ENCODE results near the gene SPATS2L.
A peak's percentile ranks its signal among the peaks of the same experiment; 100 is the strongest.

The SPATS2L gene

DNA sequence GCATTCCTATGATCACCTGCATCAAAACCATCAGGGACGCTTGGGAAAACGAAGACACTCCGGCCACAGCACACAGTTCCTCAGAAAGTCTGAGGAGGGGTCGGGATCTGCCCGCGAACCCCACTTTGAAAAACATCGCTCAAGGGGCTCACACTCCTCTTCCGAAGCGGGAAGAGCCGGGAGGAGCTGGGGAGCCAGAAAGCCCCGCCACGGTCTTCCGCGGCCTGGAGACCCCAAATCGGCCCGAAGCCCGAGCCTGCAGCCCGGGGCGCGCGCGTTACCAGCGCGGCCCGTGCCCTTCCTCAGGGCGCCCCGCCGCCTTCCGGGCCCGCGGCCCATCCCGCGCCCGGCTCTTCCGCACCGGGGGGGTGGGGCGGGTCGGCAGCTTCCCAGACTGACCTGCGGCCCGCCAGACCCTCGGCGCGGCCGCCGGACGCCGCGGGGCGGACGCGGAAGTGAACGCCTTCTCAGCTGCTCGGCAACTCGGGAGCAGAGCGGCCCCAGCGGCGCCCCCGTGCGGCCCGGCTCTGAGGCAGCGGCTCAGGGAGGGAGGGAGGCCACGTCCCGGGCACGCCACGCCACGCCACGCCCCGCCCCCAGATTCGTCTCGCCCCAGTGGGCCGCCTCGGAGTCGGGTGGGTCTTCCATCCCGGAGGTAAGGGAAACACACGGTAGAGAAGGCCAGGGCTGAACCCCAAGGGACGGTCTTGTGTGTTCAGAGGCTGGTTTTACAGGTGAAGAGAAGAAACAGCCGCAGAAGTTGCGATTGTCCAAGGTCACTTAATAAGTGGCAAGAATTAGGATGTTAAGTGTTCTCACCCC, 203.3 kb downstream of the SPATS2L start, which contains the start of gene KCTD18:
Gene KCTD18, minus strand, starts transcription at position 457 of the 822 bp plus-strand sequence. CDS start 3,052 bp downstream, outside the sequence.
- peak within 1 kb of the TSS; percentile 83 for H3K4me2 ChIP-seq (ENCODE audit: low read depth, low read length, poor library complexity, severe bottlenecking)
- H2AFZ ChIP-seq (ENCODE audit: low read depth, low read length, severe bottlenecking) = peak within 1 kb of the TSS; percentile 92
- peak within 1 kb of the TSS; percentile 77 for H3K9ac ChIP-seq (ENCODE audit: low read length)
- H3K9me3 ChIP-seq (ENCODE audit: insufficient read depth, low read length) = no peaks in the 10 kb centered on the region
- H3K9me2 ChIP-seq (replicated peaks; ENCODE audit: insufficient read depth, low read length) = no peaks in the 10 kb centered on the region
- peak within 1 kb of the TSS; percentile 61 for H3K4me3 ChIP-seq (ENCODE audit: insufficient read depth, low read length, poor library complexity, severe bottlenecking)
- H3F3A ChIP-seq (ENCODE audit: insufficient read depth) = peaks cover 3% of the 10 kb centered on the region; the same call in 1 of the 2 replicates
- H3K27ac ChIP-seq (ENCODE audit: low read depth, low read length) = peak within 1 kb of the TSS; percentile 46
- no peaks in the 10 kb centered on the region for H4K20me1 ChIP-seq (ENCODE audit: low read depth, low read length)
- H3K79me2 ChIP-seq (ENCODE audit: insufficient read depth, low read length) = no peaks in the 10 kb centered on the region; the same call in 1 of the 2 replicates
- TF ChIP-seq, protein P1, sequence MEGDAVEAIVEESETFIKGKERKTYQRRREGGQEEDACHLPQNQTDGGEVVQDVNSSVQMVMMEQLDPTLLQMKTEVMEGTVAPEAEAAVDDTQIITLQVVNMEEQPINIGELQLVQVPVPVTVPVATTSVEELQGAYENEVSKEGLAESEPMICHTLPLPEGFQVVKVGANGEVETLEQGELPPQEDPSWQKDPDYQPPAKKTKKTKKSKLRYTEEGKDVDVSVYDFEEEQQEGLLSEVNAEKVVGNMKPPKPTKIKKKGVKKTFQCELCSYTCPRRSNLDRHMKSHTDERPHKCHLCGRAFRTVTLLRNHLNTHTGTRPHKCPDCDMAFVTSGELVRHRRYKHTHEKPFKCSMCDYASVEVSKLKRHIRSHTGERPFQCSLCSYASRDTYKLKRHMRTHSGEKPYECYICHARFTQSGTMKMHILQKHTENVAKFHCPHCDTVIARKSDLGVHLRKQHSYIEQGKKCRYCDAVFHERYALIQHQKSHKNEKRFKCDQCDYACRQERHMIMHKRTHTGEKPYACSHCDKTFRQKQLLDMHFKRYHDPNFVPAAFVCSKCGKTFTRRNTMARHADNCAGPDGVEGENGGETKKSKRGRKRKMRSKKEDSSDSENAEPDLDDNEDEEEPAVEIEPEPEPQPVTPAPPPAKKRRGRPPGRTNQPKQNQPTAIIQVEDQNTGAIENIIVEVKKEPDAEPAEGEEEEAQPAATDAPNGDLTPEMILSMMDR (IDR thresholded peaks at IDR 0.05; ENCODE audit: insufficient read depth, low read length, poor library complexity, severe bottlenecking) = peak; percentile 72
- no peak for TF ChIP-seq EZH2phosphoT487 (conservative IDR thresholded peaks at IDR 0.05; ENCODE audit: low read length)
- H3K36me3 ChIP-seq (ENCODE audit: low read length) = no peaks in the 10 kb centered on the region
- H3K27me3 ChIP-seq (ENCODE audit: low read length) = no peaks in the 10 kb centered on the region

DNA sequence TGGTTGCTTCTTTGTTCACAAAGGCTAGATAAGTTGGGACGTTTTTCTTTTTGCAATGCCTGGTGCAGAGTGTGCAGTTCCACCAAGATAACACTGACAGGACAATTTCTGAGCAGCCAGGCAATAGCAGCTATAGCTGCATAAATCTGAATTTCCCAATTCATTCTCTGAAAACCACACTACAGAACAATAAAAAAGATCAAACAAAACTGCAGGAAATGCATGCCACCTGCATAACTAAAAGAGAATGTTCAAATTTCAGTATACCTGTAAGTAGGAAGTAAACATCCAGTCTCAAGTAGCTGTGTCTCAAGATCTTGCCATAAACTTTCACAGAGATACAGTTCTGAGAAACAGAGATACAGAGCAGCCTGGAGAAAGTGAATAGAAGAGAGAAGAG, 208.7 kb downstream of the SPATS2L start:
- no peaks in the 10 kb centered on the region for H3K36me3 ChIP-seq (ENCODE audit: low read length)

DNA sequence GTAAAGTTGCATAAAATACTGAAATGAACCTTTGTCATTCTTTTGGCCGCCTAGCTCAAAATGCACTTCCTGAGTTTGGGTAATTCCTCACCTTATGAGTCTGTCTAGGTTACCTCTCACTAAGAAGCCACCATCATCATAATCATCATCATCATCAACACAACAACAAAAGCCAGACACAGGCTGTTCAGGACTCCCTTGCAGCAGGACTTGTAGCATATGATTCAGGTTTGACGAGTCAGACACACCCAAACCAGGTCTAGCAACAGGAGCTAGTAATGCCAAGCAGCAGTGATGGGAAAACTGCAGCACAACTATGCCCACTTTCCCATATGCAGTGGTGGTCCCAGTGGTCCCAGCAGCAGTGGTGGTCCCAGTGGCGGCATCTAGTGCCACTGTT, 216.7 kb downstream of the SPATS2L start:
- H3K9ac ChIP-seq (ENCODE audit: low read length) = no peak overlapping the region
- no peak overlapping the region for H2AFZ ChIP-seq (ENCODE audit: low read depth, low read length, severe bottlenecking)
- H3K4me3 ChIP-seq (ENCODE audit: insufficient read depth, low read length, poor library complexity, severe bottlenecking) = no peak overlapping the region
- no peak overlapping the region for H3K4me2 ChIP-seq (ENCODE audit: low read depth, low read length, poor library complexity, severe bottlenecking)
- H4K20me1 ChIP-seq (ENCODE audit: low read depth, low read length) = no peaks in the 10 kb centered on the region
- H3K9me2 ChIP-seq (replicated peaks; ENCODE audit: insufficient read depth, low read length) = no peaks in the 10 kb centered on the region
- H3K27me3 ChIP-seq (ENCODE audit: low read length) = no peaks in the 10 kb centered on the region
- no peaks in the 10 kb centered on the region for H3K36me3 ChIP-seq (ENCODE audit: low read length)
- no peak for TF ChIP-seq EZH2phosphoT487 (conservative IDR thresholded peaks at IDR 0.05; ENCODE audit: low read length)
- TF ChIP-seq, protein P1 (IDR thresholded peaks at IDR 0.05; ENCODE audit: insufficient read depth, low read length, poor library complexity, severe bottlenecking) = no peak
- H3F3A ChIP-seq (ENCODE audit: insufficient read depth) = no peaks in the 10 kb centered on the region
- H3K27ac ChIP-seq (ENCODE audit: low read depth, low read length) = no peak overlapping the region
- H3K79me2 ChIP-seq (ENCODE audit: insufficient read depth, low read length) = peaks cover 21% of the 10 kb centered on the region
- no peaks in the 10 kb centered on the region for H3K9me3 ChIP-seq (ENCODE audit: insufficient read depth, low read length)

More for the DNA sequence above, 208.7 kb downstream of the SPATS2L start:
- Histone ChIP-seq H3K4me3 (ENCODE audit: insufficient read depth, low read length, poor library complexity, severe bottlenecking) (no peak overlapping the region), H3K79me2 (ENCODE audit: insufficient read depth, low read length) (no peaks in the 10 kb centered on the region), H3K9me2 (replicated peaks; ENCODE audit: insufficient read depth, low read length) (no peaks in the 10 kb centered on the region), H4K20me1 (ENCODE audit: low read depth, low read length) (no peaks in the 10 kb centered on the region), H3K9ac (ENCODE audit: low read length) (no peak overlapping the region), H3K27ac (ENCODE audit: low read depth, low read length) (no peak overlapping the region), H3F3A (ENCODE audit: insufficient read depth) (no peaks in the 10 kb centered on the region), H2AFZ (ENCODE audit: low read depth, low read length, severe bottlenecking) (no peak overlapping the region), H3K9me3 (ENCODE audit: insufficient read depth, low read length) (no peaks in the 10 kb centered on the region), H3K27me3 (ENCODE audit: low read length) (no peaks in the 10 kb centered on the region), H3K4me2 (ENCODE audit: low read depth, low read length, poor library complexity, severe bottlenecking) (no peak overlapping the region)
- TF ChIP-seq EZH2phosphoT487 (conservative IDR thresholded peaks at IDR 0.05; ENCODE audit: low read length) = no peak
- TF ChIP-seq, protein P1 (IDR thresholded peaks at IDR 0.05; ENCODE audit: insufficient read depth, low read length, poor library complexity, severe bottlenecking) = no peak
